PC-3 (cell line): ENCODE measurements around the gene CRELD2.

Source experiments
- EZH2 ChIP-seq: fragments of 300-600 bp; sonication (generic); IDR thresholded peaks from one replicate; pipeline ENCODE4 v1.6.1; 2017; ENCODE audit warnings: antibody characterized with exemption, mild to moderate bottlenecking, low read length; ENCODE audit not compliant: unreplicated experiment
- EZH2phosphoT487 ChIP-seq: fragments of 300-600 bp; sonication (generic); IDR thresholded peaks from 2 replicates; pipeline ENCODE4 v1.6.1; 2018; ENCODE audit warnings: mild to moderate bottlenecking, antibody characterized with exemption, low read length, borderline replicate concordance
- TF ChIP-seq, protein P1 (sequence below): fragments of 300-600 bp; sonication (generic); conservative IDR thresholded peaks from 2 replicates; pipeline ENCODE4 v1.5.1; 2017; ENCODE audit warnings: antibody characterized with exemption, low read depth, mild to moderate bottlenecking, low read length

- TF ChIP-seq, protein P1, sequence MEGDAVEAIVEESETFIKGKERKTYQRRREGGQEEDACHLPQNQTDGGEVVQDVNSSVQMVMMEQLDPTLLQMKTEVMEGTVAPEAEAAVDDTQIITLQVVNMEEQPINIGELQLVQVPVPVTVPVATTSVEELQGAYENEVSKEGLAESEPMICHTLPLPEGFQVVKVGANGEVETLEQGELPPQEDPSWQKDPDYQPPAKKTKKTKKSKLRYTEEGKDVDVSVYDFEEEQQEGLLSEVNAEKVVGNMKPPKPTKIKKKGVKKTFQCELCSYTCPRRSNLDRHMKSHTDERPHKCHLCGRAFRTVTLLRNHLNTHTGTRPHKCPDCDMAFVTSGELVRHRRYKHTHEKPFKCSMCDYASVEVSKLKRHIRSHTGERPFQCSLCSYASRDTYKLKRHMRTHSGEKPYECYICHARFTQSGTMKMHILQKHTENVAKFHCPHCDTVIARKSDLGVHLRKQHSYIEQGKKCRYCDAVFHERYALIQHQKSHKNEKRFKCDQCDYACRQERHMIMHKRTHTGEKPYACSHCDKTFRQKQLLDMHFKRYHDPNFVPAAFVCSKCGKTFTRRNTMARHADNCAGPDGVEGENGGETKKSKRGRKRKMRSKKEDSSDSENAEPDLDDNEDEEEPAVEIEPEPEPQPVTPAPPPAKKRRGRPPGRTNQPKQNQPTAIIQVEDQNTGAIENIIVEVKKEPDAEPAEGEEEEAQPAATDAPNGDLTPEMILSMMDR: no peak
- TF ChIP-seq EZH2 (no peak), EZH2phosphoT487 (no peak)
Measured at GRCh38 chr22:49922484-49922883, 4.0 kb downstream of the CRELD2 start.
